SK-N-SH treated with all-trans-retinoic acid at 6 μM for 48 hours (cell line): ENCODE measurements around the gene TUBB6.

Experiments used
- CREB5 ChIP-seq: fragments of 250-450 bp; sonication (Bioruptor Pico); IDR thresholded peaks from 2 replicates; pipeline ENCODE4 v1.5.1; 2020; ENCODE audit warnings: low read depth, mild to moderate bottlenecking, moderate library complexity
- PATZ1 ChIP-seq: fragments of 250-450 bp; sonication (Bioruptor Pico); IDR thresholded peaks from 2 replicates; pipeline ENCODE4 v1.8.0; 2020; ENCODE audit warnings: mild to moderate bottlenecking, moderate library complexity, borderline replicate concordance
- RARB ChIP-seq: fragments of 250-450 bp; sonication (Bioruptor Pico); IDR thresholded peaks from 2 replicates; pipeline ENCODE4 v1.8.0; 2021; ENCODE audit warnings: mild to moderate bottlenecking, moderate library complexity
- ZFP3 ChIP-seq: fragments of 250-450 bp; sonication (Bioruptor Pico); IDR thresholded peaks from 2 replicates; pipeline ENCODE4 v1.5.0; 2020; ENCODE audit warnings: mild to moderate bottlenecking, moderate library complexity
- ZNF565 ChIP-seq: fragments of 450-650 bp; formaldehyde crosslinking; conservative IDR thresholded peaks from 2 replicates; pipeline ENCODE4 v1.5.0; 2020; ENCODE audit warnings: low read depth, mild to moderate bottlenecking, moderate library complexity

GRCh38 chr18:12290086-12290485 is 18.0 kb upstream of the TUBB6 start:
- TF ChIP-seq CREB5 (CRISPR knock-in tag) (no peak), PATZ1 (CRISPR knock-in tag) (no peak), ZFP3 (CRISPR knock-in tag) (no peak), RARB (no peak), ZNF565 (no peak)
